ENCODE measurements around the gene CNTNAP5.

CNTNAP5 gene

DNA sequence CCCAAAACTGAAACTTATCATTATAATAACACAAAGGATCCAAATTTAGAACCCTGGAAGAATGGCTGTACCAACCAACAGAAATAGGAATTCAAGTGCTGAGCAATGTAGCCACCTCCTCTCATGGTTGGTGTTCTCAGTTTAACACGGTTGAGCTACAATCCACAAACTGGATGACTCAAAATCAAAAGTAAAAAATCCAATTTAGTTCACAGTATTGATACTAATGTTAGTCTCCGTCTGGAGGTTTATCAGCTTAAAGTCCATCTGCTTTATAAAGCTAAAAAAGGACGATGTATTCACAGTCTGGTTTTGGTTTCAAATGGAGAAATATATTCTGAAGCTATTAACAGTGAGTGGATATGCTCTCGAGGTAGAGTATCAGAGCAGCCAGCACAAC, 40.5 kb downstream of the CNTNAP5 start:
- DNase-seq: no peak

DNA sequence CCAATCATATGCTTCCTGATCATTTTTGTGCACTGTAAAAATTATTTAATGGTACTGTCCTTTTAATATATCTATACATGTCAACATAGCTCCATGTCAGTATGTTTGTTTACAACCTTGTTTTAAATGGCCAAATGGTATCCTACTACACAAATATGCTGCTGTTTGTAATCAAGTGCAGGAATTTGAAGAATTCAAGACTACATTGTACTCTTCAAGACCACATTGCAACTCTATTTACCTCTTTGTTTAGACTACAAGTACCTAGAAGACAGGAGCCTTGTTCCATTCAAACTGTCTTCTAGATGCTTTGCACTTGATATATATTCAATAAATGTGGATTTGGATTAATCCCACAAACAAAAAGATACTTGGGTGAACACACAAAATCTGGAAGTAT, 41.7 kb downstream of the CNTNAP5 start:
- no peak for DNase-seq

DNA sequence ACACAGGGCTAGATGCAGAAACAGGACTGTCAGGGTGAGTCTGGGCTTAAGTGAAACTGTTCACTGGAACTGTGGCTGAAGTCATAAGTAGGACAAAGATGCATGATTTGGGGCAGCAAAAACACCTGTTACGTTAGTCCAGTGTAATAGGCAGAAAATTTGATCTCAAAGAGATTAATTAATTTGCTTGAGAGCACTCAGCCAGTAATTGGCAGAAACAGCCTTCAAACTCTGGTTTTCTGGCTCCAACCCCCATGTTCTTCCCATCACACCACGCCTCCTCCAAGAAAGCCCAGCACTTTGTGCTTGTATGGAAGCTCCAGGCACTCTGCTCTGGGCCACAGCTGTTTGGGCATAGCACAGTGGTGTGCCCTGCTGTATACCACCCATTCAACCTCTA, 54.0 kb downstream of the CNTNAP5 start:
- DNase-seq: no peak

DNA sequence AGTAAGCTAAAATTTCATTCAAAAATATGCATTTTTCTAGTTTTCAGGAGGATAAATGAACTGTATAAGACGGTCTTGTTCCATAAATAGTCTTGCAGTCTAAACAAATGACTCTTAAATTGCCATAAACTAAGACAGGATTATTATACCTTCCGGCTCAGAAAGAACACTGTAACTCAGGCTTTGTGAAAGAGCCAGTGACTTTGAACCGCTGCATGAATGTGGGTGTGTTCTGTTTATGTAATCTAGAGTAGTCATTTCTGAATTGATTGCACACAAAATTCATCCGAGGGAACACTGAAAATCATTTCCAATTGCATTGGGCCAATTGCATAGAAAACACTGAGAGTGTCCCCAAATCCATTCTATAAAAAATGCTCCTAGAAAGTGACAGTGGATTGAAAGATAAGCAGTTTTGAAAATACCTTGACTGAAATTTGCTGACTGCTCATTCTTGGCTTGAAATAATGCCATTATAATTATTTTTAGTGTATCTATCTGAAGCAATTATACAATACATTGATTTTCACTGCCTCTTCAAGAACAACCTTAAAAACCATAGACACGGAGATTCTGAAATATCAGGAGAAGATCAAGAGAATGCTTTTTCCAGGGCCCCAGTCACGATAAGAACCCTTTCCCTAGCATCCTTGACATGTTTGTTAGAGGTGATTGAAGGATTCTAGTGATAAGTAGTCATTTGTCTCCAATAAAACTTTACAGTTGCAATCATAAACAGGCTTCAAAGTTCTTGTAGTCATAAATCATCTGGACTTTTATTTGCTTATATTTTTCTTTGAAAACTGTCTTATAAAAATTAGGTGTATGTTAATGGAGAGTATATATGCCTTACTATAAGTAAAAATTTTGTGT, 55.4 kb downstream of the CNTNAP5 start:
- no peak for DNase-seq

DNA sequence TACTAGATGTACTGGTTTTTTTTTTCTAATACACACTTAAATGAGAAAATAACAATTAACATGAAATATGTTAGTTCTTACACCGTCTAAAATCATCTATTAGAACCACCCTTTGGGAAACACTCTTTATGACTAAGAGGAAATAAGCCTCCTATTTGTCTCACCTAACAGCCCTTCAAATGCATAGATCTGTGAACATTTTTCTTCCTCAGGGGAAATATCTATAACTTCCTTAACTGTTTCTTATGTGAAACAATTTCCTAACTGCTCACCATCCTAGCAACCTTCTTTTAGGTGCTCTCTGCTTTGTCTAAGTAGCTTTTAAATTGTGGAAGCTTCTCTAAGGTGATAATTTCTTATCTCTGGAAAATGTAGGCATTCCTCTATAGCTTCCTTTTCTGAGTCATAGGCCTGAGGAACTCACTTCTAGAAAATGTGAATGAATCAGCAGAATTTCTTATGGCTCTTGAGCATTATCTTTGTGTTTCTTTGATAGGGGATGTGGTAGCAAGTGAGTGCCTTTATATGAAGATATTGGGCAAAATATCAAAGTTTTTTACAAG, 56.1 kb downstream of the CNTNAP5 start:
- no peak for DNase-seq

DNA sequence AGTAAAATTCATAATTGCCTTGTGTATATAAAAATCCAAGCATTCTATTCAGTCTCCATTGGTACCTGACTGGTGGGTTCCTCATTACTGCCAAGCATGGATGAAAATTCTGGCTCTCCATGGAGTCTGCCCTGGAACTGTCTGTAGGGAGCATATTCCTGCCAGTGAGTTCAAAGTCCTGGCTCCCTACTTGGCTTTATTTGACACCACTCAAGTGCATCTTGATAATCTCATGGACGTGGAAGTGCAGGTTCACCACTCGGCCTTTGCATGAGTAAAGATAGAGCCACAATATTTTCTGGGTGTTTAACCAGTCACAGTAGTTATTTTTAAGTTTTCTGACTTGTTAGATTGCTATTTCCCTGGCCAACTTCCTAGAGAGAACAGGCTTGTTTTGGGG, 63.5 kb downstream of the CNTNAP5 start:
- no peak for DNase-seq

DNA sequence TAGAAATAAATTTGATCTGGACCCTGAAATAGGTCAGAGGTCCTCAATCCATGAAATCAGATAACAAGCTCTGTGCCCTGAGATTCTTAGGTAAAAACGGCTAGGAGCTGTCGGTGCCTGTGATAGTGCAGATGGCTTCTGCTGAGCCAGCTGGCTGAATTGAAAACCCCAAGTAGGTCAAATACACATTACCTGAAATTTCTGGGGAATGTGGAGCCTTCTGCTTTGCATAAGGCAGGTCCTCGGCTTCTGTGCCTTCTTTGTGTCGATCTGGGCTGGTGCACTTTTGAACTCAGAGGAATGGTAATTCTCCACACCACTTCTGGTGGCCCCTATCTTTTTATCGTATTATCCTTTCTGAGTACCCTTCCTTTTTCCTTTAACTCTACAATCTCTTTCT, 66.6 kb downstream of the CNTNAP5 start:
- no peak for DNase-seq

DNA sequence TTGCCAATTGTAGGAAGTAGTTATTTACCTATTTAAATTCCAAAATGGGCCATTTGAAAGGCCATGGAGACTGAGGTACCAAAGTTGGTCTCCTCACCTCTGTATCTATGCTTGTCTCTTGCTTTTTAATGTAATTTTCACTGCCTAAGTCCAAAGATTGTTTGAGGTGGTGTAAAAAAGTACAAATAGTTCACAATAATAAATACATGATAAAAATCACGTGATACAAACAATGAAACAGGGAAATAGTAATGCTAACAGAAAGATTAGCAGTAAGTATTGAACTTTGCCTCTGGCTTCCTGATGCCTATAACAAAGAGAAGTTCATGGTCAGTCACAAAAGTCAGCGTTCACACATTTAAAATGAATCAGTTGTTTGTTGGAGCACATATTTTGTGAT, 67.6 kb downstream of the CNTNAP5 start:
- DNase-seq: no peak

DNA sequence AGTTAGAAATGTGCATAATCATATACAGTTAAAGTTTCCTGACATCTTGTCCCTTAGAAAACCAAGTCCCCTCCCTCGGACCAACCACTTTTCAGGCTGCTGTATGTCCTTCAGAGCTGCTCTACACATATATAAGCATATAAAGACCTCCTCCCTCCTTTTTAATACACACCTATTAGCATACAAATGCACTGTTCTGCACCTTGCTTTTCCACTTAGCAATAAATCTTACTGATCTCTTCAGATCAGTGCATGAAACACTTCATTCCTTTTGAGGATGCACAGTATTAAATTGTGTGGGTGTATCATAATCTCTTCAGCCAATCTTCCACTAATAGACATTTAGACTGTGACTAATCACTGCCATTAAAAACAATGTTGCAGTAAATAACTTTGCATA, 79.8 kb downstream of the CNTNAP5 start:
- DNase-seq: no peak

DNA sequence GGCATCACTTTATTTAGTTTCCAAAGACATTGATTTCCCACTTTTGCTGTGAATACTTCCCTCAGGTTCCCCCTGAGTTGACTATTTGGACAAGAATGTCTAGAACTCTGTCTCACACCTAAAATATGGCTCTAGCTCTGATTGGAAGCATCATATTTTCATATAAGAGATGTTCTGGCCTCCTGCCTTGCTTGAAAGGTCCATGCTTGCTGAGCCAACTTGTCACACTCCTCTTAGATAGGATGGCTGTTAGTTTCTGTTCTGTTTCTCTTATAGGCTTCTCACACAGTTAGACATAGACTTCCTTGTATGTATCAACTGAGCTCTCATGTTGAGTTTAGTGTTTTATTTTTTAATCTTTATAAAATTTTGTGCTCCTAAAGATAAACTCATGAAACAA, 87.1 kb downstream of the CNTNAP5 start:
- no peak for DNase-seq

DNA sequence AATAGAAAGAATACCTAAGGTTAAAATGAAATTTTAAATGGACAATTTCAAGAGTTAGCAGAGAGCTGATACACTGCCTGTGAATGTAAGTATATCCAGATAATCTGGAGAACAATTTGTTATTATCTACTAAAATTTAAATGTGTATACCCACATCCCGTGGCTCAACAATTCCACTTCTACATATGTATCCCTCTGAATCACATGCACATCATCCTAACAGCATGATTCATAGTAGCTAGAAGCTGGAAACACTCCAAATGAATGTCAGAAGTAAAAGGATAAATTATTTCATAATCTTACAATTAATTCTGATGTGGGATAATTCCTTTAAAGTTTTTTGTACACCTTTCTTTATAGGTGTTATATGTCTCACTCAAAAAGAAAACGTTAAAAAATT, 87.9 kb downstream of the CNTNAP5 start:
- DNase-seq: no peak

DNA sequence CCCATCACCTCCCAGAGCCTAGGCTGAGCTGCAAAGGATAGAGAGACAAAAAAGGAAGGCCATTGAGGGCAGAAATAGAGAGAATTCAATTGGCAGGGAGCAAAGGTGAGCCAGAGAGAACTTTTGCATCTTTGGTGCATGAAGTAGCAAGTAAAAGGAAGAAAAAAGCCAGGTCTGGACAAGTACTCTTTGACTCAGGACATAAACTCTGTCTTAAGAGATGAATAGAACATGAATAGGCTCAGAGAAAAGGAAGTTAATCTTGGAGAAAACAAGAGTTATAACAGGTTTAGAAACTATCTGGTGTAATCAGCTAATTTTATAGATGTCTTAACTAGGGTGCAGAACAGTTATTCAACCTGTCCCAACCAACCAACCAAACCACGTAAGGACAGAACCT, 95.2 kb downstream of the CNTNAP5 start:
- DNase-seq: no peak

DNA sequence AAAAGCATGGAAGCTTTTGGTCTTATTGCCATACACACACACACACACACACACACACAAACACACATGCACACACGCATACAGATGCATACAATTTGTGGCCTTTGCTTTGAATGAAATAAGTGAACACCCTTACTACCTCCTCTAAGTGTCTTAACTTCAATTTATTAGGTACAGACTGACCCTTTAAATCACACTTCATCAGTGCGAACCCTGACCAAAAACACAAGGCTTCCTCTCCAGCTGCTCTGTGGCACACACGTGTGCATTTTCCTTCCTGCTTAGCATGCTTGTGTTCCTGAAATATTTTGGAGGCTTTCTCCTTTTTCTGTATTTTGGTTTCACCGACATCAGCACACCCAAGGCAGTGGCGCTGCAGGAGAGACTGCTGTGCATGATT, 96.0 kb downstream of the CNTNAP5 start:
- no peak for DNase-seq

DNA sequence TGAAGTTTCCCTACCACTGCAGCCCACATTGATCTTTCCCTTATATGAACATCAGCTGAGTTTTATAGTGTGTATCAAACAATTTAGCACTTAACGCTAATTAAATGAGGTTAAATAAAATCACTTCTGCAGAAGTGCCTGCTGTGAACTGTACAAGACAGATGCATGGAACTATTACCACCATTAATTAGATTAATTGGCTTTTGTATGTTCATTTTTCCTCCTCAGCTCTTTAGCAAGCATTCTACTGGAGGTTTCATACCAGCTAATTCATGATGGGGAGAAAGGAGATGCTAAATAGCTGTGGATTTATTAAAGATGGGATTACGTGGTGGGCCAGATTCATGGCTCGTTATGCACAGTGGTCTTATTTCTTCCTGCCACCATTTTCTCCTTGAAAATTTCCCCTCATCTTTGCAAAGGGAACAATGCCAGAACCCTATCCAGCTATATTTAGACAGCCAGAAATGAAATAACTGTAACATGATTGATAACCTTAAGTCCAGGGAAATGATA, 96.7 kb downstream of the CNTNAP5 start:
- no peak for DNase-seq

DNA sequence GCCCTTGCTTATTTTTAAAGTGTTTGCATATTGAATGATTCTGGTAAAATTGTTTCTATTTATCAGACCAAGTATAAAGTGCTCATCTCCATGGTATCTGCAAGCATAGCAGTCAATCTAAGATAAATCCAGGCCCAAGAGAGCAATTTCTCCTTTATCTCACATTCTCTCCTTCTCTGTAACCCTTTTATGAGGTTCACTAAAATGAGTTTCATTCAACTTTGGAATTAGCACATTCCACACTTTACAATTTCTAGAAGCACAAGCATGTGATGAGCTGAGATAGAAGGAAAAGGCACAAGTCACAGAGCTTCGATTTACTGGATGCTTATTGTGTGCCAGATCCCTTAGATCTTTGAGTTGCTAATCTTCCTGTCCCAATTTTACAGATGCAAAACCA, 97.3 kb downstream of the CNTNAP5 start:
- no peak for DNase-seq

DNA sequence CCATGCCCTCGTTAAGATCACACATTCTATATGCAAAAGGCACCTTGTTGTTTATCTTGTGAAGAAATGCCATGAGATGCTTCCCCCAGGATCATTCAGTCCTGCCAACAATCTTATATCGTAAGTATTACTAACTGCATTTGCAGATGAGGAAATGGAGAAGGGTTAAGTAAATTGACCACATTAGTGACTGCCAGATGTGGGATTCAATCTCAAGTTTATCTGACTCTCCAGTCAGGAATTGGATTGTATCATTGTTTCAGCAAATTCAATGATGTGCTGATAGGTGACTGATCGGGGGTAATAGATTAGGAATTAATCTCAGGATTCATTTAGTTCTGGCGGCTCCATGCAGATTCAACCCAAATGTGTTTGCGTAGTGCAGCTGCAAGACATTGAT, 106.2 kb downstream of the CNTNAP5 start:
- no peak for DNase-seq

DNA sequence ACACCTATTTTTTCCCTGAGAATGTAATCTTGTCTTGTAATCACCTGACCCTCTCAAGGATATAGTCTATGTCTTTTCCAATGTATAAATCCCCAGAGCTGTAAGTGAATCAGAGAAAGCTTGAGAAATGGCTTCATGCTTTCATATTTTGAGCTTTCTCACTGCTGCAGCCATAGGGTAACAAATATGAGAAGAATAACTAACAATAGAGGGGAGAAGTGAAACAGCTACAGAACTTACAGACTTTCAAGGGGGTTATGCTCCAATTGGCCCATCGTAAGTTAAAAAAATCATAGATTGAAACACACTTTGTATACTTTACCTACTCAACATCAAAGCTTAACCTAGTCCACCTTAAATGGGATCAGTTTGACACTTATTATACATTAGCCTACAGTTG, 111.0 kb downstream of the CNTNAP5 start:
- DNase-seq: no peak

DNA sequence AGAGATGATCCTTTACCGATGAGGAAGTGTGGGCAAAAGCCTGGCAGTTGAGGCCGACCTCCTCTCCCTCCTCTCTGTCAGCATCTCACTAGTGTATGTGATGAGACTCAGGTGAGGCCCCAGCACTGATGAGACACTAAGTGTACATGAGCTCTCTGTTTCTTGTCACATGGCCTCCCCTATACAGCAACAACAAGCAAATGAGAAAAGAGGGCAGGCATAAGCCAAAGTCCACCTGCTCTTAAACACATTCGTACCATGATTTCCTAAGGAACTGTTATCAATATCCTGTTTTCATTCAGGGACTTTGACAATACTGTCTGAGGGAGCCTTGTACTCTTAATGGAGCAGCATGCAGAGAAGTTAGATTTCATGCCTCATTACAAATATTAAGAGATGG, 113.0 kb downstream of the CNTNAP5 start:
- no peak for DNase-seq

DNA sequence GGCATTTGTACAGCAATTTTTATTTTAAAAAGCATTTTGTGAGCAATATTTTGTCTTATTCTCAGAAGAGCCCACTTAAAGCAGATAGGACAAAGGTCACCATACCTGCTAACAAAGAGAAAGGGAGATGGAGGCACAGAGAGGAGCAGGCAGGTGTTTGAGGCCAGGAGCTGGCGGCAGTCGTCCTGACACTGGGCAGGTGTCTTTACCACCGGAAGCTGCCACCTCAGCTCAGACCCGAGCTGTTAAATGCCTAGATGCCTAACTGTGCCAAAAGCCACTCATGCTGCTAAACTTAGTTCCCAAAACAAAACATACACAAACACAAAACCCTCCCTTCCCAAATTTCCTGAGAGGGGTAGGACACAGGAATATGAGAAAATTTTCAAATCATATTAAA, 120.9 kb downstream of the CNTNAP5 start:
- DNase-seq: no peak

DNA sequence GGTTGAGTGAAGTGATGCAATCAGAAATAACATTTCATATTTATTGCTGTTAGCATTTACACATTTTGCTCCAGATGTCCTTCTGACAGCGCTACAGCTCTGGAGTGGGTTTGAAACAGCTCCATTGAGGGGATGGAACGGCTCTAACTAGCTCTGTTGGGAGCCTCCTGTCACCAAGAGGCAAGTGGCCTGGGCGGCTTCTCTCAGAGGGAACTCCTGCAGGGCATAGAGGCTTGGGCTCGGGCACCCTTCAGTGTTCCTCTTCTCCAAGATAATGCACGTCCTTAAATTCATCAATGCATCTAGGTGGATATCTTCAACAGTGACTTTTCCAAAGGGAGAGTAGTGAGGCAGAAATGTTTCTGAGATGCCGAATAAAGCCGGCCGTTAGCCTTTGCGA, 122.5 kb downstream of the CNTNAP5 start:
- no peak for DNase-seq

DNA sequence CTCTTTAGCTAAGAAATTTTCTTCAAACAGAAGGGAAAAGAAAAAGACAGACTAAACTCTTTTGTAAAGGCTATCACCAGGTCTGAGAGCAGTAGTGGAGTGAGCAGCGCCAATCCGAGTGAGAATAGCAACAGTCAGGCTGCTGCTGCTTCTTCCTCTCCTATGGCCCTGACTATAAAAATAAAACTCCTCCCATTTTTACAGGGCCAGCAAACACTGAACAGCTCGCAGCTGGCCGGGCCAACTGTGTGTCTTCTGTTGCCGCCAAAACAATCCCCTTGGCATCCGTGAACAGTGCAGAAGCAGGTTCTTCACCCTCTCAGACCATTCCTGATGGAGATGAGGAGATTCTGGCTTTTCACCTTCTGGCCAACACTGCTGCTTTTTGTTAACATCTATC, 124.5 kb downstream of the CNTNAP5 start:
- no peak for DNase-seq

DNA sequence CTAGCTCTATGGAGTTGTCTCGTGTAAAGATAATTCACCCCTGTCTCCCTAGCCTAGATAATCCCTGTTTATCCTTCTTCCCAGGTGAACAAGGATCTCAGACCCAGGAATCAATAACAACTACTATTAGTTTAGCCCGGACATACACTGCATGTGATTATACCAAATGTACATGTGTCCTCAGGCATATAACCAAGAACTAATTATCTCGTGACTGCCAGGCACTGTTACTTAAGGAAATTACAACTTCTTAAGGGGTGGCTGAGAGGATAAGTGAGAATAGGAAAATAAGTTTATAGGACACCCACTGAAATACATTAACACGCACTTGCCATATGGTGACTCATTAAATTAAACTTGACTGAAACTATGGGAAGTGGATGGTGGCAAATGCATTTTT, 126.6 kb downstream of the CNTNAP5 start:
- no peak for DNase-seq

DNA sequence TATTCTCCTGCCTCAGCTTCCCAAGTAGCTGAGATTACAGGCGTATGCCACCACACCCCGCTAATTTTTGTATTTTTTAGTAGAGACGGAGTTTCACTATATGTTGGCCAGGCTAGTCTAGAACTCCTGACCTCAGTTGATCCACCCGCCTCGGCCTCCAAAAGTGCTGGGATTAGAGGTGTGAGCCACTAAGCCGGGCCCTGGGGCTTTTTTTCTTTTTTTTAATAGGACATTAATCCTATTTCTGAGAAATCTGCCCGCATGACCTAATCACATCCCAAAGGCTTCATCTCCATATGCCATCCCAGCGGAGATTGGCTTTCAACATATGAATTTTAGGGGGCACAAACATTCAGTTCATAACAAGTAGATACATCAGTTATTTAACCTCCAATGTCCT, 128.6 kb downstream of the CNTNAP5 start:
- DNase-seq: no peak

DNA sequence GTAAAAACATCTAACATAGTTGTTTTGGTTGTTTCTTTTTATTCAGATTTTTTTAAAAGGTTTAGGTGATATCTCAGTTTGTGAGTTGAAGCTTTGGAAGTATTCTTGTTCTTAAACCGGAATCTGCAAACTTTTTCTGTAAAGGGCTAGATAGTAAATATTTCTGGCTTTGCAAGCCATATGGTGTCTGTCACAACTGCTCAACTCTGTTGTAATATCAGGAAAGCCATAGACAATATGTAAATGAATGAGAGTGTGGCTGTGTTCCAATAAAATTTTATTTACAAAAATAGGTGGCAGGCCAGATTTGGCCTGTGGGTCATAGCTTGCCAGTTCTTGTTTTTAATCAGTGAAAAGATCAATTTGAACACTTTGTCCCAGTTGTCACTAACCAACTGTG, 134.1 kb downstream of the CNTNAP5 start:
- no peak for DNase-seq

DNA sequence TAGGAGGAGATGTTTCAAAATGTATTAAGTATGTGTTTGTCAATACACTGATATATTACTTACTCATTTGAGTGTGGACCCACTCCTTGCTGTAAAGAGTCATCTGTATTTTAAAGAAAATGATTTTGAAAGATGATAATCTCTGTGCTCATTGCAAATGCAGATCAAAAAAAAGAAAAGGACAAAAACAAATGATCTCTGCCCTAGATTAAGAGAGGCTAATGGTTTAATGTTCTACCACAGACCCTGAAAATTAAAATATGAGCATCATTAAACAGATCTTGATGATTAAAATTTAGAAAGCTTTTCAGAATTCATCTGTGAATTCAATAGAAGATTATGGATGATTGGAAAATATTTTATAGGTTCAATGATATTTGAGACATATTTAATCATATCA, 136.5 kb downstream of the CNTNAP5 start:
- no peak for DNase-seq
